Neural cell (in vitro differentiated cells): Measurements from ENCODE around the gene KCNK6.

Experiments used
- CTCF ChIP-seq: fragments of 450-650 bp; IDR thresholded peaks from 2 replicates; pipeline ENCODE4 v1.5.1; 2014; ENCODE audit warnings: antibody characterized with exemption, mild to moderate bottlenecking, moderate library complexity; ENCODE audit not compliant: poor library complexity, severe bottlenecking
- POLR2AphosphoS5 ChIP-seq: IDR thresholded peaks from 2 replicates; pipeline ENCODE4 v1.6.1; 2012

GRCh38 chr19:38294090-38294489 is 25.6 kb upstream of the KCNK6 start:
- TF ChIP-seq CTCF (no peak), POLR2AphosphoS5 (no peak)
